SKM-1 (cell line): ENCODE measurements around the gene SAMM50.
"Not testable (repeated sequence)": the region's sequence is repeated elsewhere in the genome, so short reads cannot be mapped to it uniquely, and the experiment has no call there.

ENCODE experiments used
- DNase-seq: peaks from one replicate; lab custom pipeline; 2025; ENCODE audit not compliant: unreplicated experiment; lab: John Stamatoyannopoulos, UW

Gene SAMM50

GRCh38 chr22:44000123-44000522 lies 44.9 kb downstream of the SAMM50 start:
- no peak for DNase-seq

- no peak for DNase-seq
These were observed 46.3 kb downstream of the SAMM50 start for GRCh38 chr22:44001521-44001920.

GRCh38 chr22:44002324-44002723 lies 47.1 kb downstream of the SAMM50 start:
- no peak for DNase-seq

GRCh38 chr22:44002997-44003396 lies 47.8 kb downstream of the SAMM50 start:
- DNase-seq = no peak

- no peak for DNase-seq
These were observed 48.3 kb downstream of the SAMM50 start for GRCh38 chr22:44003405-44004103.

- DNase-seq = no peak
These were observed 48.8 kb downstream of the SAMM50 start for GRCh38 chr22:44004104-44004460.

GRCh38 chr22:44005524-44005923 lies 50.3 kb downstream of the SAMM50 start:
- DNase-seq = no peak

GRCh38 chr22:44012162-44012561 lies 56.9 kb downstream of the SAMM50 start:
- no peak for DNase-seq

- no peak for DNase-seq
These were observed 57.3 kb downstream of the SAMM50 start for GRCh38 chr22:44012591-44012990.

- DNase-seq = no peak
These were observed 59.0 kb downstream of the SAMM50 start for GRCh38 chr22:44014241-44014640.

- DNase-seq = not testable (repeated sequence)
These were observed 61.3 kb downstream of the SAMM50 start for GRCh38 chr22:44016586-44016985.

GRCh38 chr22:44018594-44018993 lies 63.4 kb downstream of the SAMM50 start:
- no peak for DNase-seq

GRCh38 chr22:44019416-44019815 lies 64.2 kb downstream of the SAMM50 start:
- no peak for DNase-seq

- DNase-seq = no peak
These were observed 64.6 kb downstream of the SAMM50 start for GRCh38 chr22:44019846-44020245.

- DNase-seq = no peak
These were observed 65.7 kb downstream of the SAMM50 start for GRCh38 chr22:44020981-44021380.

- no peak for DNase-seq
These were observed 68.4 kb downstream of the SAMM50 start for GRCh38 chr22:44023404-44024287.

- no peak for DNase-seq
These were observed 69.2 kb downstream of the SAMM50 start, which contains the start of gene PARVB for GRCh38 chr22:44024288-44024921. Gene PARVB, plus strand, starts transcription at chr22:44024302. Its CDS starts 38 bp downstream, at chr22:44024340.

- DNase-seq = peak; percentile 19
These were observed 70.2 kb downstream of the SAMM50 start for GRCh38 chr22:44025171-44026065.

GRCh38 chr22:44026066-44026629 lies 70.9 kb downstream of the SAMM50 start:
- no peak for DNase-seq
